Esophagus muscularis mucosa (tissue), 4 donors: Measurements from ENCODE around the gene MAP3K19.

ENCODE experiments used
- CTCF ChIP-seq, 3 experiments: fragments of 200-600 bp in 2 of 3; fragments of 450-650 bp in 1 of 3; sonication (generic) in 2 of 3; IDR thresholded peaks; one replicate each; pipeline ENCODE4 v1.5.1; 2017 to 2019; ENCODE audit warnings: antibody characterized with exemption in 3 of 3, mild to moderate bottlenecking in 2 of 3, moderate library complexity in 1 of 3
- EP300 ChIP-seq: sonication (generic); formaldehyde crosslinking; IDR thresholded peaks from one replicate; pipeline ENCODE4 v1.6.1; 2017; ENCODE audit warnings: antibody characterized with exemption
- POLR2A ChIP-seq: fragments of 450-650 bp; IDR thresholded peaks from one replicate; pipeline ENCODE4 v1.6.1; 2017; ENCODE audit warnings: antibody characterized with exemption, moderate library complexity, mild to moderate bottlenecking, low read depth
- POLR2AphosphoS5 ChIP-seq, 2 donors: sonication (generic); formaldehyde crosslinking; IDR thresholded peaks; one replicate each; pipeline ENCODE4 v1.6.1; 2017; ENCODE audit warnings: antibody characterized with exemption in 2 of 2

GRCh38 chr2:135086222-135086621 lies 39.0 kb upstream of the MAP3K19 start:
- no peak for TF ChIP-seq EP300
- TF ChIP-seq CTCF (IDR thresholded peaks at IDR 0.05): no peak
- no peak for TF ChIP-seq POLR2A
- no peak for TF ChIP-seq POLR2AphosphoS5 (IDR thresholded peaks at IDR 0.05)
